ENCODE data around the gene GSTM5. TPM values are rescaled to one million over a fixed set of nuclear protein-coding genes. Genes with fewer than 3 reads are reported as not detected.

GSTM5 gene
- total RNA-seq, 4 donors from 2014 or later = 0.38 to 2.6 (median 1.4) TPM; not detected in 1

GRCh38 chr1:109721042-109721441 lies 9.0 kb downstream of the GSTM5 start:
- no peak overlapping the region for H3K4me3 ChIP-seq
- H3K4me1 ChIP-seq = peaks cover 26% of the 10 kb centered on the region
- no peak overlapping the region for H3K27ac ChIP-seq
- H3K27me3 ChIP-seq = no peaks in the 10 kb centered on the region
- WGBS = 85% methylated on average over 5 of the region's 5 CpGs
- no peak for TF ChIP-seq POLR2AphosphoS5 (IDR thresholded peaks at IDR 0.05)
- TF ChIP-seq EP300 (IDR thresholded peaks at IDR 0.05) = no peak
- TF ChIP-seq POLR2A (IDR thresholded peaks at IDR 0.05) = no peak
- no peak for TF ChIP-seq CTCF (IDR thresholded peaks at IDR 0.05)
- no peaks in the 10 kb centered on the region for H3K9me3 ChIP-seq
- no peaks in the 10 kb centered on the region for H3K36me3 ChIP-seq
- no peak for DNase-seq (ENCODE audit: low spot score in 2 of 2)

GRCh38 chr1:109721971-109722370 lies 9.9 kb downstream of the GSTM5 start:
- Histone ChIP-seq H3K4me3 (no peak overlapping the region), H3K4me1 (peaks cover 16% of the 10 kb centered on the region), H3K9me3 (no peaks in the 10 kb centered on the region), H3K27ac (no peak overlapping the region), H3K27me3 (no peaks in the 10 kb centered on the region), H3K36me3 (no peaks in the 10 kb centered on the region)
- WGBS = 90% methylated on average over 1 of the region's 1 CpG
- no peak for TF ChIP-seq POLR2AphosphoS5 (IDR thresholded peaks at IDR 0.05)
- no peak for TF ChIP-seq EP300 (IDR thresholded peaks at IDR 0.05)
- TF ChIP-seq POLR2A (IDR thresholded peaks at IDR 0.05) = no peak
- TF ChIP-seq CTCF (IDR thresholded peaks at IDR 0.05) = no peak
- DNase-seq (ENCODE audit: low spot score in 2 of 2) = no peak

GRCh38 chr1:109722908-109723691 lies 11.0 kb downstream of the GSTM5 start:
- H3K9me3 ChIP-seq = no peaks in the 10 kb centered on the region
- H3K36me3 ChIP-seq = no peaks in the 10 kb centered on the region
- H3K4me1 ChIP-seq = peaks cover 7% of the 10 kb centered on the region
- no peak for DNase-seq (ENCODE audit: low spot score in 2 of 2)
- no peak overlapping the region for H3K4me3 ChIP-seq
- H3K27ac ChIP-seq = no peak overlapping the region
- TF ChIP-seq POLR2AphosphoS5 (IDR thresholded peaks at IDR 0.05) (no peak), EP300 (IDR thresholded peaks at IDR 0.05) (no peak), POLR2A (IDR thresholded peaks at IDR 0.05) (no peak), CTCF (IDR thresholded peaks at IDR 0.05) (no peak)
- 61% methylated on average over 7 of the region's 7 CpGs for WGBS
- no peaks in the 10 kb centered on the region for H3K27me3 ChIP-seq

GRCh38 chr1:109724933-109725332 lies 12.9 kb downstream of the GSTM5 start:
- TF ChIP-seq CTCF (IDR thresholded peaks at IDR 0.05) (no peak), POLR2AphosphoS5 (IDR thresholded peaks at IDR 0.05) (no peak), EP300 (IDR thresholded peaks at IDR 0.05) (no peak), POLR2A (IDR thresholded peaks at IDR 0.05) (no peak)
- no peak for DNase-seq (ENCODE audit: low spot score in 2 of 2)
- Histone ChIP-seq H3K4me1 (peaks cover 3% of the 10 kb centered on the region), H3K36me3 (no peaks in the 10 kb centered on the region), H3K4me3 (no peak overlapping the region), H3K27ac (no peak overlapping the region), H3K9me3 (no peaks in the 10 kb centered on the region), H3K27me3 (no peaks in the 10 kb centered on the region)
- WGBS = 94% methylated on average over 5 of the region's 5 CpGs

- H3K36me3 ChIP-seq = no peaks in the 10 kb centered on the region
- no peaks in the 10 kb centered on the region for H3K9me3 ChIP-seq
- H3K4me1 ChIP-seq = peaks cover 3% of the 10 kb centered on the region
- no peak for DNase-seq (ENCODE audit: low spot score in 2 of 2)
- H3K27me3 ChIP-seq = no peaks in the 10 kb centered on the region
- no peak overlapping the region for H3K4me3 ChIP-seq
- no peak for TF ChIP-seq EP300 (IDR thresholded peaks at IDR 0.05)
- TF ChIP-seq POLR2AphosphoS5 (IDR thresholded peaks at IDR 0.05) = no peak
- no peak for TF ChIP-seq CTCF (IDR thresholded peaks at IDR 0.05)
- TF ChIP-seq POLR2A (IDR thresholded peaks at IDR 0.05) = no peak
- H3K27ac ChIP-seq = no peak overlapping the region
- WGBS = 94% methylated on average over 4 of the region's 4 CpGs
Observed at GRCh38 chr1:109725510-109725909, 13.5 kb downstream of the GSTM5 start.

Data from suprapubic skin (tissue), 4 donors.